ENCODE data around the gene TMEM120B.

TMEM120B gene

DNA sequence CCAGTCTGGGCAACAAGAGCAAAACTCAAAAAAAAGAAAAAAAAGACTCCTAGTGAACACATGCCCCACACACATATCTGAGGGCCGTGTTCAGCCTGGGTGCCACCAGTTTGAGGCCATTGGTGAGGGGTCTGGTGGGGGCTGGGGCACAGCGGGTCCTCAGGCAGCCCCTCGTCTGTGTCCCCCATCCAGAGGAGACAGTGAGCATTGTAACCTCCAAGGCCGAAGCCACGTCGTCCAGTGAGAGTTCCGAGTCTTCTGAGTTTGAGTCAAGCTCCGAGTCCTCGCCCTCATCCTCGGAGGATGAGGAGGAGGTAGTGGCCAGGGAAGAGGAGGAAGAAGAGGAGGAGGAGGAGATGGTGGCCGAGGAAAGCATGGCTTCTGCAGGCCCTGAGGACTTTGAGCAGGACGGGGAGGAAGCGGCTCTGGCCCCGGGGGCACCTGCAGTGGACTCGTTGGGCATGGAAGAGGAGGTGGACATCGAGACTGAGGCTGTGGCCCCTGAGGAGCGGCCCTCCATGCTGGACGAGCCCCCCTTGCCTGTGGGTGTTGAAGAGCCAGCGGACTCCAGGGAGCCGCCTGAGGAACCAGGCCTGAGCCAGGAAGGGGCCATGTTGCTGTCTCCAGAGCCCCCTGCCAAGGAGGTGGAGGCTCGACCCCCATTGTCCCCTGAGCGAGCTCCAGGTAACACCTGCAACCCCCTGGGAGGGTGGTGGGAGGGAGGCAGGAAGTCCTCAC is 106.8 kb downstream of the TMEM120B start:
- DNase-seq (ENCODE audit: low spot score): no peak

DNA sequence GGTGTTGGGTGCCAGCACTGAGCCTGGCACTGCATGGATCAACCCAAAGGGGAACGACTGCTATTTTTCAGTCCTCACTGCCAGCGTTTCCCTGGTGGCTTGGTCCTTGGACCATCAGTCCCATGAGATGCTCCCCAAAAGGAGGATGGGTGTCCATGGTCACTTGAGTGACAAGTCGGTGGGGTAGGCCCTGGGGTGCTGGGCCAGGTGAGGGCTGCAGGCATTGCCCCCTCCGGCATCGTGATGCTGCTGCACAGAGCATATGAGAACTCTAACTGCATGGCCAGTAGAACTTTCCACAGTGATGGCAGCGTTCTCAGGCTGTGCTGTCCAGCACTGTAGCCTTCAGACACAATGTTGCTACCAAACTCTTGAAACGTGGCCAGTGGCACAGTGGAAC is 107.5 kb downstream of the TMEM120B start:
- no peak for DNase-seq (ENCODE audit: low spot score)

DNA sequence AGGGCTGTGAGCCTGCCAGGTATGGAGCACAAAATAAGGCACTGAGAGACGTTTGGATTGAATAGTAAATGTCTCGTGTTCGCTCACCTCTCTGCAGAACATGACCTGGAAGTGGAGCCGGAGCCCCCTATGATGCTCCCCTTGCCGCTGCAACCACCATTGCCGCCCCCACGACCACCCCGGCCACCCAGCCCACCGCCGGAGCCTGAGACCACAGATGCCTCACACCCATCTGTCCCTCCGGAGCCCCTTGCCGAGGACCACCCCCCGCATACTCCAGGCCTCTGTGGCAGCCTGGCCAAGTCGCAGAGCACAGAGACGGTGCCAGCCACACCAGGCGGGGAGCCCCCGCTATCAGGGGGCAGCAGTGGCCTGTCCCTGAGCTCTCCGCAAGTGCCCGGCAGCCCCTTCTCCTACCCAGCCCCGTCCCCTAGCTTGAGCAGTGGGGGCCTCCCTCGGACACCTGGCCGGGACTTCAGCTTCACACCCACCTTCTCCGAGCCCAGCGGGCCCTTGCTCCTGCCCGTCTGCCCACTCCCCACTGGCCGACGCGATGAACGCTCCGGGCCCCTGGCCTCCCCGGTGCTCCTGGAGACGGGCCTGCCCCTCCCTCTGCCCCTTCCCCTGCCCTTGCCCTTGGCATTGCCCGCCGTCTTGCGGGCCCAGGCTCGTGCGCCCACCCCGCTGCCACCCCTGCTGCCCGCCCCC is 110.0 kb downstream of the TMEM120B start:
- no peak for DNase-seq (ENCODE audit: low spot score)

DNA sequence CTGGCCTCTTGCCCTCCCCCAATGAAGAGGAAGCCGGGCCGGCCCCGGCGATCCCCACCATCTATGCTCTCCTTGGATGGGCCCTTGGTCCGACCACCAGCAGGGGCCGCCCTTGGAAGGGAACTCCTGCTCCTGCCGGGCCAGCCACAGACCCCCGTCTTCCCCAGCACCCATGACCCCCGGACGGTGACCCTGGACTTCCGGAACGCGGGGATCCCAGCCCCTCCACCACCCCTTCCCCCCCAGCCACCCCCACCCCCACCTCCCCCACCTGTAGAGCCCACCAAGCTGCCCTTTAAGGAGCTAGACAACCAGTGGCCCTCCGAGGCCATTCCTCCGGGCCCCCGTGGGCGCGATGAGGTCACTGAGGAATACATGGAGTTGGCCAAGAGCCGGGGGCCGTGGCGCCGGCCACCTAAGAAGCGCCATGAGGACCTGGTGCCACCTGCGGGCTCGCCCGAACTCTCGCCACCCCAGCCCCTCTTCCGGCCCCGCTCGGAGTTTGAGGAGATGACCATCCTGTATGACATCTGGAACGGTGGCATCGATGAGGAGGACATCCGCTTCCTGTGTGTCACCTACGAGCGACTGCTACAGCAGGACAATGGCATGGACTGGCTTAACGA is 110.7 kb downstream of the TMEM120B start:
- DNase-seq (ENCODE audit: low spot score): no peak

- DNase-seq (ENCODE audit: low spot score): no peak
Measured at GRCh38 chr12:121823727-121824115, 111.2 kb downstream of the TMEM120B start.

DNA sequence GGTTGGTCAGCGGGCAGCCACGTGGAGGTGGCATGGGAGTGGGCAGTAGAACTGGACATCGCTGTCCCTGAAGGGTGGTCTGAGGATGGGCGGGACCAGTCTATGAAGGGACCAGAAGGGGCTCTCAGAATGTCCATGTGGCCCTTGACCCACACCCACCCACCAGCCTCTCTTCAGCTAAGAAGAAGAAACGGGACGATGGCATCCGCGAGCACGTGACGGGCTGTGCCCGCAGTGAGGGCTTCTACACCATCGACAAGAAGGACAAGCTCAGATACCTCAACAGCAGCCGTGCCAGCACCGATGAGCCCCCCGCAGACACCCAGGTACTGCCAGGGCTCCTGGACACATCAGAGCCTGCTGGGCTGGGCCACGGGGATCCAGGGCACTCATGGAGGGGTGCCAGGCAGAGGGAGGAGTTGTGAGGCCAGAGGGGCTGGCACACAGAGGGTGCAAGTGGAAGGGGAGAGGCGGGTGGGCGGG is 112.5 kb downstream of the TMEM120B start:
- no peak for DNase-seq (ENCODE audit: low spot score)

DNA sequence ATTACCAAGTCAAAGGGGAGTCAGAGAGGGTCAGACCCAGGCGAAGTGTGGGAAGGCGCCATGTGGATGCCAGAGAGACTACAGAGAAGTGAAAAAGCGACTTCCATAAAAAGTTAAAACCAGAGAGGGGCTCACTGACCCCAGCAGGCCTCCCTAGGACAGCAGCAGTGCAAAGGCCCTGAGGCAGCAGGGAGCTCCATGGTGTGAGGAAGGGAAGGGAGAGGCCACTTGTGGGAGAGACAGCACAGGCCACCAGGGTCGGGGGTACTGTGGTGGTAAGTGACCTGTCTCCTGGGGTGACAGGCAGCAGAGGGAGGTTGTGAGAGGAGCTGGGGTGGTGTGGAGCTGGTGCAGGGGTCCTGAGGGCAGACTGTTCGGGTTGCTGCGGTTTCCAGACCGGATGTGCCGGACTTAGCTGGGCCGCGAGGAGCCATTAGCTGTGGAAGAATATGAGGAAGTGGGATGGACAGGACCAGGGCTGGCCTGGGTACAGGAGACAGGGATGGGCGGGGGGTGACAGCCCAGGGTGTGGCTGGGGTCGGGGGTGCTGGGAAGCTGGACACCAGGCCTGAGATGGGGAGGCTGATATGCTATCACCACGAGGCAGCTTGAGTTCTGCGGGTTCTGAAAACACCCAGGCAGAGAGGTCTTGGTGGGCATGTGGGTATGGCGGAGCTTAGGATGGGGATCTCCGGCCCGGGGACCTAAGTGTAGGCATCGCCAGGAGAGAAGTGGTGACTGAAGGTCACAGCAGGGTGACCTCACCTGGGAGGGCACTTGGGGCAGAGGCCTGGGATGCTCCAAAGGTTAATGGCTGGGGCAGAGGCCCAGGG is 114.0 kb downstream of the TMEM120B start:
- no peak for DNase-seq (ENCODE audit: low spot score)

GRCh38 chr12:121827351-121828099 is 115.0 kb downstream of the TMEM120B start:
- DNase-seq (ENCODE audit: low spot score): no peak

- DNase-seq (ENCODE audit: low spot score): no peak
Measured at GRCh38 chr12:121828306-121828705, 115.8 kb downstream of the TMEM120B start.

GRCh38 chr12:121828826-121829225 is 116.3 kb downstream of the TMEM120B start:
- no peak for DNase-seq (ENCODE audit: low spot score)

DNA sequence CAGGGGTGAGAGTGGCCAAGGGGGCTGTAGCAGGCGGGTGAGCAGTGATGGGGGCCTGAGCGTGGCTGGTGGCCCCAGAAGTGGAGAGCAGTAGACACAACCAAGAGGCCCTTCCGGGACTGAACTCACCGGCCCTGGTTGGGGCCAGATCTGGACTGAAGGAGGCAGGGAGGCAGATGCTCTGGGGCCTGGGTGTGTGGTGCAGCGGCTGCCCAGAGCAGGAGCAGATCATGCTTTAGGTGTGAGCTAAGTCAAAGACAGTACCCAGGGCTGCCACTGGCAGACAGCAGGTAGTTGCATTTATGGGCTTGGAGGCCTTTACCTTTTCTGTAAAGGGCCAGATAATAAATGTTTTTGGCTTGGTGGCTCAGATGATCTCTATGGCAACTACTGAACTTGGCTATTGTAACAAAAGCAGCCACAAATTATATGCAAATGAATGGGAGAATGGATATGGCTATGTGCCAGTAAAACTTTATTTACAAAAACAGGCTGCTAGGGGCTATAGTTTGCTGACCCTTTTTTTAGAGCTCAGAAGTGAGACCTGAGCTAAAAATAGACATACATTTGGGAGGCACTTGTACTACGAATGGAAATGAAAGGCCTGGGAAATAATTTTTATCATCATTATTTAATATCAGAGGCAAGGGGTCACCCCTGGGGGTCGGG is 116.8 kb downstream of the TMEM120B start:
- DNase-seq (ENCODE audit: low spot score): no peak

GRCh38 chr12:121830134-121830533 is 117.6 kb downstream of the TMEM120B start:
- DNase-seq (ENCODE audit: low spot score): no peak

GRCh38 chr12:121830588-121831265 is 118.2 kb downstream of the TMEM120B start:
- DNase-seq (ENCODE audit: low spot score): no peak

All from kidney tubule cell (primary cell).